ENCODE measurements around the gene SEMA6B.

SEMA6B gene

DNA sequence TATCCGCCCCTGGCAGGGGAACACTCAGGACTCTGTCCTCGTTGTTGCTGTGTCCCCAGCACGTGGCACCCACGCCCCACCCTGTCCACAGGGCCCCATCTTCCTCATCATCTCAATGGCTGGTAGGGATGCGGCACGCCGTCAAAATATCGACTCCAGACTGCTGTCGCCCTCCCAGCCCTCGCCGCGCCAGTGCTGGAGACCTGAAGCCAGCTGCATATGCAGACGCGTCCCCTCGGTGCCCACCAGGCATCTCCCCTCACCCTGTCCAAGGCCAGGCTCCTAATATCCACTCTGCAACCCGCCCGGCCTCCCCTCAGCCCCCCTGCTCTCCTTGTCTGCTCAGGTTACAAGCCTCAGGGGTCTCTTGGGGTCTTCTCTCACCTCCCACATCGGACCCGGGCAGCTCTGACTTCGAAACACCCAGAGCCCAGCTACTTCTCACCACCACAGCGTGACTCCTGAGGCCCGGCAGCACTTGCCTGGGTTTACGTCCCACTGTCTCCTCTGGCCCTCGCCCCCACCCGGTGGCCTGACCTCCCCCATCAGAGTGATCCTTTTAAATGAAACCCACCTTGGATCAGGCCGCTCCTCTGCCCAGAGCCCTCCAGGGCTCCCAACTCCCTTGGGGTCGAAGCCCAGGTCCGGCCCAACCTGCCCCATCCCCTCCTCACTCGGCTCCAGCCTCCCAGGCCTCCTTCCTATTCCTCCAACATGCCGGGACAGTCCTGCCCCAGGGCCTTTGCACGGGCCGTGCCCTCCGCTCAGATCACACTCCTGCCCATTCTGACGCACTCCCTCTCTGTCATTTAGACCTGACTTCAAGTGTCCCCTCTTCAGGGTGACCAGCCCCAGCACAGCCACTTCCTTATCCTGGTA is 53.7 kb downstream of the SEMA6B start:
- DNase-seq = no peak

DNA sequence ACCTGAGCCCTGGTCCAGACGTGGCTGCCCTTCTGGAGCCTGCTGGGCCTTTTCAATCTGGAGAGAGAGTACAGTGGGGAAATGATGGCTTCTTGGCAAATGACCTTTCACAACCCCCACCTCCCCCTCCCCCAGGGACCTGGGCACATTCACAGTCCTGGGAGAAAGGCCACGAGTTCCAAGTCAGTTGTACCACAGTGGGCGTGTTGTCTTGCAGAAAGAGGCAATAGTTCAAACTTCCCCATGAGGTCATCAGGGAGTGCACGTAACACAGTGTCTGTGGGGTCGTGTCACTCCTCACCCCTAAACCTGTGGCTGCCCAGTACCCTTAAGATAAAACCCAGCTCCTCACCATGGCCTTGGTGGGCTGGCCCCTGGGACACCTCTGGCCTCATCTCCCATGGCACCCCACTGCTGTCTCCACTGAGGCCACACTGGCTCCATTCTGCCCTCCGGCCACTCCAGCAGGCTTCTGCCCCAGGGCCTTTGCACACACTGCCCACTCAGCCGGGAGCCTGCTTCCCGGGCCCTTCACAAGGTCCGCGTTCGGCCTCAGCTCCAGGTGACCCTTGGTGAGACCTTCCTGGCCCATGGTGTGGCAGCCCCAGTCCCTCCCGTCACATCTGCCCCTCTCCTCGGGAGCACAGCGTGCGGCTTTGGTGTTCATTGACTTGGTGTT is 54.5 kb downstream of the SEMA6B start:
- no peak for DNase-seq

DNA sequence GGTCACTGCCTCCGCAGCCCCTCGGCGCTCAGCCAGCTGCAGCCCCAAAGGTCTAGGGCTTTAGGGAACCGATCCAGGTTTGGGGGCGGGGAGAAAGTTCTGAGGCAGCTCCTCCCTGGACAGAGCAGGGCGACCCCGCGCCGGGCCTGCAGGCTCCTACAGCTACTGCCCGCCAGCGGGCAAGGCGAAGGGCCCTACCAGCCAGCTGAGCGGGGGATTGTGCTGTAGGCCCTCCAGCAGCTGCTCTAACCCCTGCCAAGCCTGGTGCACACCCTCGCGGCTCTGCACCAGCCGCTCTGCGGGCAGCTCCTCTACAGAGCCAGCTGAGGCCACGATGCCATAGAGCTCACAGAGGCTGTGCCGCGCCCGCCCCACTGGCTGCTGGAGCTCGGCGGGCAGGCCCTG is 55.2 kb downstream of the SEMA6B start:
- no peak for DNase-seq

DNA sequence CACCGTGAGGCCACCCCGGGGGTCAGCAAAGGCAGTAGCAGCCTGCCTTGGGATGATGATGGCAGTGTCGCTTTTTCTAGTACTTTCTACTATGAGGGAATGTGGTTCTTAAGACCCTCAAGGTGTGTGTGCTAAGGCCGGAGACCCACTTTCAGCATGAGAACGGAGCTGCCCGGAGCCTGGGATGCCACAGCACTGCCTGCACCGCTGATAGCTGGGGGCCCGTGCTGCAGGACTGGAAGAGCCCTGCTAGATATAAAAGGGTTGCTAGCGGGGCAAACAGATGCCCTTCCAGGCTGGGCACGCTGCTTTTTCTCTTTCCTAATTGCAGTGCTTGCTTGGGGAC is 55.7 kb downstream of the SEMA6B start:
- no peak for DNase-seq

DNA sequence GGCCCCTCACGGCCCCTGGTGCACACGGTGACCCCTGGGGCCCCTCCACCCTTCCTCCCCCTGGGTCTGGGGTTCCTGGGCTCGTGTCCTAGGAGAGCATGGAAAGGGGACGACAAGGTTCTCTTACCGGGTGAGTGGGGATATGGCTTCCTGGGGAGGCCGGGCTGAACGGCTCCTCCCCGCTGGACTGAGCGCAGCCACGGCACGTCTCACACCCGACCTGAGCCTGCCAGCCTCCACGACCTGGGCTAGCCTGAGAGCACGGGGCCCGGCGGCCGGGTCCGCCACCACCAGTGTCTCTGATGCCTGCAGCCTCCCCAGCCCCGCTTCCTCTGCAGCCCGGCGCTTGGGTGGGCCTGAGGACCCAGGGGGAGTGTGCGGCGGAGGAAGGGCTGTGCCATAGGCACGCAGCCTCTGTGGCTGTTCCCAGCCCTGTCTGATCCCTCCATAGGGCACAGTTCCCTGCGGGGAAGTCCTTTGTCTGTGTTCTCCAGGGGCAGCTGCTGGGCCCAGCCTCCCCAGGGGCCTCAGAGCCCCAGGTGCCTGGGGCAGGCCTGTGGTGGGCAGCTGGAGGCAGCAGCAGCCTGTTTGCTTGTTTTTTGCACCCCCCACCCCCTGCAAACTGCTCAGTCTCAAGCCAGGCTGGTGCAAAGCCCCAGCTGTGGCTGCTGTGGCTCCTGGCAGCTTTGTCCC is 56.2 kb downstream of the SEMA6B start:
- DNase-seq = no peak

DNA sequence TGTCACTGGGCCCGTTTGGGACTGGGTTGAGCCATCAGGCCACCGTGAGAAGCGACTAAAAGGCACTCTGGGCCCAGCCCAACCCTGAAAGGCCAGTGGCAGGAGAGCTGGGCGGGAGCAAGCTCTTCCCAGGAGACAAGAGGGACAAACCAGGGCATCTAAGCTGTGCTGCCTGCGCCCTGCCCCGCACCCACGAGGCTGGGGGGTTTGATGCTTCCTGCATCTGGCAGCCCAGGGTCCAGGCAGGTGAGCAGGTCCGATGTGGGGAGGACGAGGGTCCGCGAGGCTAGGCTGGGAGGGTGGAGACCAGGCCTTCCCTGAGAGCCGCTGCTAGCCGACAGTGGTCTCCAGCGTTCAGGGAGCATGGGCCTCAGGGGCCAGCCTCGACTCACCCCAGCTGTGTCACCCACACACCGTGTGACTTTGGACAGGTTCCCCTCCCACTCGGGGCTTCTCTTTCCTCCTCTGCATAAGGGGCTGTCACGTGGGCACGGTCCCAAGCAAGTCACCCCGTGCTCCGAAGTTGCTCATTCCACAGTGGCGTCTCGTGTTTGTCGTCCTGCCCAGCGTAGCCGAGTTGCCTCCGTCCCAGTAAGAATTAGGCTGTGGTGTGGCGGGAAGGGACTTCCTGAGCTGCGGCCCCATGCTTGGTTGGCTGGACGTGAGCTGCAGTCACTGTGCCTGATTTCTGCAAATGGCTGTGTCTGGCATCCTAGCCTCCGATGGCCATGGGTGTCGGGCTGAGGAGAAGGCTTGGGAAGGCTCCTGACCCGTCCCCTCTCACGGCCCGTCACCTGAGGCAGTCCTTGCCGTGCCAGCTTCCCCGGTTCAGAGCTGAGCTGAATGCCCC is 57.0 kb downstream of the SEMA6B start:
- DNase-seq = no peak

DNA sequence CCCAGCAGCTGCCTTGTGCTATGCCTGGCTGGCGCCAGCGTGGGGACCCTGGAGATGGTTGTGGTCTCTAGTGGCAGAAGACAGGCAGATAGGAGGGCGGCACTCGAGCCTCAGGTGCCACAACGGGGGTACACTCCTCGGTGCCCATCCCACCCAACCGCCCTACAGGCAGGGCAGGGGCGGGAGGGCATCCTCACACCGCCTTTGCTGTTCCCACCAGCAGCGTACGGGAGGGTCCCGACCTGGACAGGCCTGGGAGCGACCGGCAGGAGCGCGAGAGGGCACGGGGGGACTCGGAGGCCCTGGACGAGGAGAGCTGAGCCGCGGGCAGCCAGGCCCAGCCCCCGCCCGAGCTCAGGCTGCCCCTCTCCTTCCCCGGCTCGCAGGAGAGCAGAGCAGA is 57.8 kb downstream of the SEMA6B start:
- DNase-seq = no peak

DNA sequence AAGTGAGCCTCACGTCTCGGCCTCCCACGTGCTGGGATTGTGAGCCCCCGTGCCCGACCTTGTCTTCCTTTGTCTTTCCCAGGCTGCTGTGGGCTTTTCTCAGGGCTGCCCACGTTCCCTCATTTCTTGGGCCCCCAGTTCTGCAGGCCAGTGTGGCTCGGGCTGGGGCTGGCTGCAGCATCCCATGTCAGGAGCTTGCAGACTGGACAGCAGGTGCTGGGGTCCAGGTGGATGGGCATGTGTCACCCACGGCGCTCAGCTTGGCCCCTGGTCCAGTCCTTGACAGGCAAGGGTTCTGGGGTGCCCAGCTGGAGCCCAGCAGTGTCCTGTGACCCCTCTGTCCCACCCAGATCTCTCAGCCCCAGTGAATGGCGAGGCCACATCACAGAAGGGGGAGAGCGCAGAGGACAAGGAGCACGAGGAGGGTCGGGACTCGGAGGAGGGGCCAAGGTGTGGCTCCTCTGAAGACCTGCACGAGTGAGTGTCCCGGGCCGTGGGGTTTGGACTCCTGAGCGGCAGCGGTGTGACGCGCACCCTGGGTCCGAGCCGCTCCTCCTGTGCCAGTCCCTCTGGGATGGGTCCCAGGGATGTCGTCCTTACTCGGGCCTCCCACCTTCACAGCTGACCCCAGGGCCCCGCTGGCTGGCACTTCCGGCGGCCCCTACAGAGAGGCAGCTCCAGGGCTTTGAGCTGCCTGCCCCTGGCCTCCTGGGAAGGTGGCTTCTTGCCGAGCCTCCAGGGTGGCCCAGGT is 58.5 kb downstream of the SEMA6B start:
- no peak for DNase-seq

DNA sequence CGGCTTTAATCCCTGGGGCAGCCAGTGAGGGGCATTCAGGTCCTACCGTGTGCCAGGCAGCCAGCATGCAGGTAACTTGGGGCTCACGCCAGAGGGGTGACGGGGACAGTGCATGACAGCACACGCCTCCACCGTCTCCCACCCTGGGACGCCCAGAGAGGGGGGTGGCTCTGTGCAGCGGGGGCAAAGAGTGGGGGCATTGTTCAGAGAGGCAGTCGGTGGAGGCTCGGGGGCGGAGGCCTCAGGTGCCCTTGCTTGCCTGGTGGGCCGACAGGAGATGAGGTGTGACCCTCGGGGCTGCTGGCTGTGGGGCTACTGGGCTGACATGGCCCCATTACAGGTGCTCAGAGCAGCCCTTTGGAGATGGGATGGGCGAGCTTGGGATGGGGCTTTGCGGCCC is 59.6 kb downstream of the SEMA6B start:
- DNase-seq = no peak

DNA sequence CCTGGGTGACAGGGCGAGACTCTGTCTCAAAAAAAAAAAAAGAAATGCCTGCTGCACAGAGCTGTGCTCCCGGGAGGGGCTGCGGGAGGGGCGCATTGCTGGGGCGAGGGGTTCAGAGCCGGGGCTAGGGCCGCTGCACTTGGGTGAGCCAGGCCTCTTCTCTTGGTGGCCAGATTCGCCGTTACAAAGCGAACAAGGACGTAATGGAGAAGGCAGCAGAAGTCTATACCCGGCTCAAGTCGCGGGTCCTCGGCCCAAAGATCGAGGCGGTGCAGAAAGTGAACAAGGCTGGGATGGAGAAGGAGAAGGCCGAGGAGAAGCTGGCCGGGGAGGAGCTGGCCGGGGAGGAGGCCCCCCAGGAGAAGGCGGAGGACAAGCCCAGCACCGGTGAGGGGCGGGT is 60.2 kb downstream of the SEMA6B start:
- DNase-seq = no peak

DNA sequence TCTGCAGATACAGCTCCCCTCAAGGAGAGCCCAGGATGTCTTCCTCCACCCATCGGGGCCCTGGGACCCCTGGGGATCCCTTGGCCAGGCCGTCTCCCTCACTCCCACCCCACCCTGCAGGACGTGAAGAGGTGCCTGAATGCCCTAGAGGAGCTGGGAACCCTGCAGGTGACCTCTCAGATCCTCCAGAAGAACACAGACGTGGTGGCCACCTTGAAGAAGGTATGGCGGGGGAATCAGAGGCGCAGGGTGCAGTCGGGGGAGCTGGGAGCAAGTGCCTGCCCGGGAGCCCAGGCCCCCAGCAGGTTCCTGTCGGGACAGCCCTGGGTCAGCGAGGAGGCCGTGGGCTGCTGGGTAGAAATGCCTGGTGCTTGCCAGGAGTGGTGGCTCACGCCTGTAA is 60.8 kb downstream of the SEMA6B start:
- DNase-seq = no peak

DNA sequence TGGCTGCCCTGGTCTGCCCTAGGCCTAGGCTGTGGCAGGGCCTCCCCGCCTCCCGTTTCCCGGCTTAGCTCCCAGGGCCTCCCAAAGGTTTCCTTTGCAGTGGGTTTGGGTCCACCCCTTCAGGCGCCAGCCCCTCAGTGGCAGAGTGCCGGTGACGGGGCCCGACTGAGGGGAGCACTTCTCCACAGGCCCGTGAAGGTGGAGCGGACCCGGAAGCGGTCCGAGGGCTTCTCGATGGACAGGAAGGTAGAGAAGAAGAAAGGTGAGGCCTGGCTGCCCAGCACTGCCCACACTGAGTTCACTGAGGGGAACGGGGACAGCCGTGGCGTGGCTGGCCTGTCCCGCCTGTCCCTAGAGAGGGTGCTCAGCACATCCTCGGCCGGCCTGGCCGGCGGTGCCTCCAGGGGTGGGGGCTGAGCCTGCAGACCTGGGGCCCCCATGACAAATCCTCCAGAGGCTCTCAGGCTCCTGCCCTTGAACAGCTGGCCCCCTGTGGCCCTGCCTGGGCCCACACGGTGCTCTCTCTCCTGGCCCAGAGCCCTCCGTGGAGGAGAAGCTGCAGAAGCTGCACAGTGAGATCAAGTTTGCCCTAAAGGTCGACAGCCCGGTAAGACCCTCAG is 61.6 kb downstream of the SEMA6B start:
- no peak for DNase-seq

DNA sequence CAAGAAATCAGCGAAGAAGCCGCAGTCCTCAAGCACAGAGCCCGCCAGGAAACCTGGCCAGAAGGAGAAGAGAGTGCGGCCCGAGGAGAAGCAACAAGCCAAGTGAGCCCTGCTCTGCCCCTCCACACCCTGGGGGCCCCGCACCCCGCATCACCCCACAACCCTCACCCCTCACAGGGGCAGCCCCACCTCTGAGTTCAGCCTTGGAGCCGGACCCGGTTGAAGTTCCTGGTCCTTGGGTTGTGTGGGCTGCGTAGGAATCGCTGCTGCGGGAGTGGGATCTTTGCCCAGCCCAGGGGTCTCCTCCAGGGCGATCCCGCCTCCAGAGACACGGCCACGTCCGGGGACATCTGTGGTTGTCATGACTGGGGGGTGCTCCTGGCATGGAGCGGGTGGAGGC is 63.2 kb downstream of the SEMA6B start:
- no peak for DNase-seq

DNA sequence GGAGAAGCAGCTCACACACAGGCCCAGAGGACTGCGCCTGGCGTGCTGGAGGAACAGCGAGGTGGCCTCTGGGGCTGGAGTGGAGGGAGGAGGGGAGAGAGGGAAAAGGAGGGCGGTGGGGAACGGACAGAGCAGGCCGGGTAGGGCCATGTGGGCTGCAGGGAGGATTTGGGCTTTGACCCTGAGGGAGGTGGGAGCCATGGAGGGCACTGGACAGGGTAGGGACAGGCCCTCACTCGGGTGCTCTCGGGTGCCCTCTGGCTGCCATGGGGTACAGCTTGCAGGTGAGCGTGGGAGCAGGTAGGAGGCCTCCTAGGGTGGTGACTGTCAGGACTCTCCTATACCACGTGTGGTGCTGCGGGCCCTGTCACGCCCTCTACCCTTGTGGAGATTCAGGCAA is 64.0 kb downstream of the SEMA6B start:
- DNase-seq = no peak

DNA sequence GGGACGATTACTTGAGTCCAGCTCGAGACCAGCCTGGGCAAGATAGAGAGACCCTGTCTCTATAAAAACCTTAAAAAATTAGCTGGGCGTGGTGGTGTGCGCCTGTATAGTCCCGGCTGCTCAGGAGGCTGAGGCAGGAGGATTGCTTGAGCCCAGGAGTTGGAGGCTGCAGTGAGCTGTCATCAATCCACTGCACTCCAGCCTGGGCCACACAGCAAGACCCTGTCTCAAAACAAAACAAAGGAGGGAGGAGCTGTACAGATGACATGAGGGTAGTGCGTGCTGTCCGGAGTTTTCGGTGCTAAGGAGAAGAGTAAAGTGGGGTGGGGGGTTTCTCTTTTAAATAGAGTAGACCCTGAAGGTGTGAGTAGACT is 64.8 kb downstream of the SEMA6B start:
- DNase-seq = no peak

DNA sequence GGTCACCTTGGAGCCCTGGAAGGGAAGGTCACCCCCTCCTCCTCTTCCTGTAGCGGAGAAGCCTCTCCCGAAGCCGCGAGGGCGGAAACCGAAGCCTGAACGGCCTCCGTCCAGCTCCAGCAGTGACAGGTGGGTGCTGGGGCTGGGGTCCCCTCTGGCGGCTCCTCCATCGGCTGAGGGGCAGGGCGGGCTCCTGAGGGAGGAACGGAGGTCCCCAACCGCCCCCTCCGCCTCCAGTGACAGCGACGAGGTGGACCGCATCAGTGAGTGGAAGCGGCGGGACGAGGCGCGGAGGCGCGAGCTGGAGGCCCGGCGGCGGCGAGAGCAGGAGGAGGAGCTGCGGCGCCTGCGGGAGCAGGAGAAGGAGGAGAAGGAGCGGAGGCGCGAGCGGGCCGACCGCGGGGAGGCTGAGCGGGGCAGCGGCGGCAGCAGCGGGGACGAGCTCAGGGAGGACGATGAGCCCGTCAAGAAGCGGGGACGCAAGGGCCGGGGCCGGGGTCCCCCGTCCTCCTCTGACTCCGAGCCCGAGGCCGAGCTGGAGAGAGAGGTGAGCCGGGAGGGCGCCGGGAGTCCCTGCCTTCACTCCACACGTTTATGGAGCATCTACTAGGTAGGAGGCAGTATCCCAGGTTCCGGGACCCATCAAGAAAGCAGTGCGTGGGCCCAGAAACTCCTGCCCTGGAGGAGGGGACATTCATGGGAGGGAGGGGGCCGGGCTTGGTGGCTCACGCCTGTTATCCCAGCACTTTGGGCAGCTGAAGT is 65.4 kb downstream of the SEMA6B start:
- DNase-seq = no peak

DNA sequence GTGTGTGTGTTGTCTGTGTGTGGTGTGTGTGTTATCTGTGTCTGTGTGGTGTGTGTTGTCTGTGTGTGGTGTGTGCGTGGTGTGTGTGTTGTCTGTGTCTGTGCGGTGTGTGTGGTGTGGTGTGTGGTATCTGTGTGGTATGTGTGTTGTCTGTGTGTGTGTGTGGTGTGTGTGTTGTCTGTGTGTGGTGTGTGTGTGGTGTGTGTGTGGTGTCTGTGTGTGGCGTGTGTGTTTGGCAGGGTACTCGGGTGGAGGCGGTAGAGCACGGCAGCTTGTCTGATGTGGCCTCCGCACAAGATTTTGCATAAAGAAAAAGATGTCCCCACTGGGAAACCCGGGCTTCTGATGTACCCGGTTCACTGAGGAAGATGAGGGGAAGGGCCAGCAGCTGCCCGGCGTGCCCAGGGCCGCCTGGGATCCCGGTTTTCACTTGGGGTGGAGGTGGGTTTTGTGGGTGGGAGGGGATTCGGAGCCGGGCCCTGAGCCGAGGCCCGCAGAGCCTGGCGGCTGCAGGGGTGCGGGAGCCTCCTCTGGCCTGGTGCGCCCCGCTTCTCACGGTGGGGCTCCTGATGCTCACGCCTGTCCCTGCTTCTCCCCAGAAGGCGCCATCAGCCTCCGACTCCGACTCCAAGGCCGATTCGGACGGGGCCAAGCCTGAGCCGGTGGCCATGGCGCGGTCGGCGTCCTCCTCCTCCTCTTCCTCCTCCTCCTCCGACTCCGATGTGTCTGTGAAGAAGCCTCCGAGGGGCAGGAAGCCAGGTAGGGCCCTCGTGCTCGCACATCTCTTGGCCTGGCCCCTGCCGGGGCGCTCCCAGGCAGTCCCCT is 66.2 kb downstream of the SEMA6B start:
- DNase-seq = no peak

Data from NCI-H1417 treated with DMSO at 0.1 percent for 48 hours (cell line).